ENCODE data around the gene PIK3R5. TPM values are rescaled to one million over a fixed set of nuclear protein-coding genes. Genes with fewer than 3 reads are reported as not detected.

PIK3R5 gene
- total and polyA plus RNA-seq, 2 donors (not counting 3 experiments of a cell fraction or from before 2014, with no cell fraction given): not detected

DNA sequence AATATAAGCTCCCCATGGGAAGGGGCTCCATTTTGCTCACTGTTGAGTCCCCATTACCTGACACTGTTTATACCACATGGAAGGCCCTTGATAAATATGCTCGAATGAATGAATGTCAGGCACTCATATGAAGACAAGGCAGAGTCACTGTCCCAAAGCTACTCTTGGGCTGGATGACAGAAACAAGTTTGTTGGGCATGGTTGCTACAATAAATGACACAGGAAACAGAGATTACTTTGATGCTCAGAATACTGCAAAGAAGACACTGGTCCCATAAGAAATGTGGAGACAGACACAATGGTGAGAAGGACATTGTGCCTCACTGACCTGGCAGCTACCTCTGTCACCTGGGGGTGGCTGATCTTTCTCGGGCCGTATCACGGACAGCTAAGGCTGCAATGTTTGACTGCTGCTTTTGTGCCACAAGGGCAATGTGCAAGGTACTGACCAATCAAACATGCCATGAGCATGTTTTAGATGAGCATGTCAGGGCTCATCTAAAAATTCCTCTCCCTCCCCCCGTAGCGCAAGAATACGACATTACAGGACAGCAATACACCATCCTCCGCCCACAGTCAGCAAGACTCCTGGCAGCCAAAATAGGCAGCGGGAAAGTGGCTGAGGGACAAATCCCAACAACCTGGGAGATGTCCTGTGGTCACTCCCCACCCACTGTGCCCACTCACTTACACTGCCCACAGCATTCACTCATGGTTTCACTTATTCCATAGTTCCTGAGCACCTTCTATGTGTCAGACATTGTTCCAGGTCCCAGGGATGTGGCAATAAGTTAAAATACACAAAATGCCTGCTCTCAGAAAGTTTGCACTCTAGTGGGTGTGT, 103.1 kb downstream of the PIK3R5 start:
- FAIRE-seq (no peak), DNase-seq (ENCODE audit: low read depth, low spot score) (no peak)
- H3K9me1 ChIP-seq (replicated peaks; ENCODE audit: control insufficient read depth, extremely low read depth, insufficient read depth, low read length): no peaks in the 10 kb centered on the region
- no peaks in the 10 kb centered on the region for H3K4me1 ChIP-seq (ENCODE audit: control insufficient read depth, extremely low read depth, insufficient read depth, low read length)
- intact Hi-C loops (cut with micrococcal nuclease) (no loop called here), dilution Hi-C loops (cut with MboI; ENCODE audit: extremely low pct_ligation_motif_present, low sequenced_read_pairs) (no loop called here)
- CTCF ChIA-PET: no interaction called here
- H3K36me3 ChIP-seq (ENCODE audit: control insufficient read depth in 2 of 2, extremely low read depth in 1 of 2, insufficient read depth in 2 of 2, low read length in 2 of 2): no peaks in the 10 kb centered on the region
- BruUV-seq (replicated peaks): no TSS peak
- H2AFZ ChIP-seq (ENCODE audit: low read depth, low read length): no peak overlapping the region
- no peak overlapping the region for H3K4me3 ChIP-seq (replicated peaks in 1 of 3; ENCODE audit: insufficient read depth in 1 of 3, low read depth in 1 of 3, low read length in 3 of 3)
- no peaks in the 10 kb centered on the region for H3K79me2 ChIP-seq (ENCODE audit: control insufficient read depth, insufficient read depth, low read length)
- no peaks in the 10 kb centered on the region for H3K9me3 ChIP-seq (replicated peaks; ENCODE audit: control insufficient read depth, insufficient read depth, low read length)
- no peak overlapping the region for H3K4me2 ChIP-seq (ENCODE audit: insufficient read depth, low read length)
- POLR2A ChIA-PET: no interaction called here
- no peaks in the 10 kb centered on the region for H4K20me1 ChIP-seq (replicated peaks; ENCODE audit: control insufficient read depth, extremely low read depth, insufficient read depth, low read length)
- H3K9ac ChIP-seq (replicated peaks; ENCODE audit: extremely low read depth, insufficient read depth, low read length): no peak overlapping the region
- no peak overlapping the region for H3K27ac ChIP-seq (ENCODE audit: insufficient read depth, low read depth, low read length)
- no peaks in the 10 kb centered on the region for H3K27me3 ChIP-seq (ENCODE audit: control insufficient read depth in 2 of 2, insufficient read depth in 2 of 2, low read length in 2 of 2)
- no peak for TF ChIP-seq EZH2 (IDR thresholded peaks at IDR 0.05; ENCODE audit: borderline replicate concordance, low read depth, low read length, severe bottlenecking)
- TF ChIP-seq MYC (IDR thresholded peaks at IDR 0.05; ENCODE audit: low read depth, low read length): no peak
- TF ChIP-seq POLR2AphosphoS5 (IDR thresholded peaks at IDR 0.05; ENCODE audit: insufficient read depth, low read depth, low read length): no peak
- no peak for TF ChIP-seq MAX (IDR thresholded peaks at IDR 0.05; ENCODE audit: insufficient read depth, insufficient read length)
- TF ChIP-seq FOS (IDR thresholded peaks at IDR 0.05; ENCODE audit: borderline replicate concordance, insufficient read depth, low read length): no peak

DNA sequence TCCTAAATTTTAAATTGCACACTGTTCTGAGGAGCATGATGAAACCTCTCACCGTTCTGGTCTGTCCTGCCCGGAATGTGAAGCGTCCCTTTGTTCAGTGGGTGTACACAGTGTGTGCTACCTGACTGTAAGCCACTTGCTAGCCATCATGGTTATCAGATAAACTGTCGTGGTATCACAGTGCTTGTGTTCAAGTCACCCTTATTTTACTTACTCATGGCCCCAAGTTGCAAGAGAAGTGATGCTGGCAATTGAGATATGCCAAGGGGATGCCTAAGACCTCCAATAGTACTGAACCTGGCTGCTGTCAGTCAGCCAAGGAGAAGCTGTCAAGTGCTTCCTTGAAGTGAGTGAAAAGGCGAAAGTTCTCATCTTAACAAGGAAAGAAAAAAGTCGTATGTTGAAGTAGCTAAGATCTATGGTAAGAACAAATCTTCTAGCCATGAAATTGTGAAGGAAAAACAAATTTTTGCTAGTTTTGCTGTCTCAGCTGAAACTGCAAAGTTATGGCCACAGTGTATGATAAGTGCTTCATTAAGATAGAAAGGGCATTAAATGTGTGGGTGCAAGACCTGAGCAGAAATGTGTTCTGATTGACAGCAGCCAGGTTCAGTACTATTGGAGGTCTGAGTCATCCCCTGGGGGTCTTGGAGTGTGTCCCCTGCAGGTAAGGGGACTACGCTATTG, 103.9 kb downstream of the PIK3R5 start:
- DNase-seq (ENCODE audit: low read depth, low spot score) (no peak), FAIRE-seq (no peak)
- intact Hi-C loops (cut with micrococcal nuclease): no loop called here
- H4K20me1 ChIP-seq (replicated peaks; ENCODE audit: control insufficient read depth, extremely low read depth, insufficient read depth, low read length): no peaks in the 10 kb centered on the region
- H3K9me3 ChIP-seq (replicated peaks; ENCODE audit: control insufficient read depth, insufficient read depth, low read length): no peaks in the 10 kb centered on the region
- H3K4me2 ChIP-seq (ENCODE audit: insufficient read depth, low read length): no peak overlapping the region
- no peaks in the 10 kb centered on the region for H3K4me1 ChIP-seq (ENCODE audit: control insufficient read depth, extremely low read depth, insufficient read depth, low read length)
- no peak for TF ChIP-seq JUN (IDR thresholded peaks at IDR 0.05; ENCODE audit: borderline replicate concordance, insufficient read depth, insufficient read length, low read depth)
- TF ChIP-seq MAX (IDR thresholded peaks at IDR 0.05; ENCODE audit: insufficient read depth, insufficient read length): no peak
- no peak for TF ChIP-seq MYC (IDR thresholded peaks at IDR 0.05; ENCODE audit: low read depth, low read length)
- no peak for TF ChIP-seq POLR2A (IDR thresholded peaks at IDR 0.05; ENCODE audit: low read depth, low read length)
- no peak for TF ChIP-seq CTCF (IDR thresholded peaks at IDR 0.05; ENCODE audit: extremely low read depth in 1 of 2, insufficient read depth in 1 of 2, low read depth in 1 of 2, low read length in 2 of 2)
- TF ChIP-seq POLR2AphosphoS5 (IDR thresholded peaks at IDR 0.05; ENCODE audit: insufficient read depth, low read depth, low read length): no peak
- TF ChIP-seq GATA2 (IDR thresholded peaks at IDR 0.05; ENCODE audit: insufficient read depth, insufficient read length, low read depth, low read length): no peak
- no peak for TF ChIP-seq EZH2 (IDR thresholded peaks at IDR 0.05; ENCODE audit: borderline replicate concordance, low read depth, low read length, severe bottlenecking)
- no peak for TF ChIP-seq FOS (IDR thresholded peaks at IDR 0.05; ENCODE audit: borderline replicate concordance, insufficient read depth, low read length)
- H3K36me3 ChIP-seq (ENCODE audit: control insufficient read depth in 2 of 2, extremely low read depth in 1 of 2, insufficient read depth in 2 of 2, low read length in 2 of 2): no peaks in the 10 kb centered on the region
- ChIA-PET CTCF (no interaction called here), POLR2A (no interaction called here)
- no peak overlapping the region for H3K9ac ChIP-seq (replicated peaks; ENCODE audit: extremely low read depth, insufficient read depth, low read length)
- BruUV-seq (replicated peaks): no TSS peak
- no peaks in the 10 kb centered on the region for H3K79me2 ChIP-seq (ENCODE audit: control insufficient read depth, insufficient read depth, low read length)
- no peak overlapping the region for H3K4me3 ChIP-seq (replicated peaks in 1 of 3; ENCODE audit: insufficient read depth in 1 of 3, low read depth in 1 of 3, low read length in 3 of 3)
- no peak overlapping the region for H3K27ac ChIP-seq (ENCODE audit: insufficient read depth, low read depth, low read length)
- H3K9me1 ChIP-seq (replicated peaks; ENCODE audit: control insufficient read depth, extremely low read depth, insufficient read depth, low read length): no peaks in the 10 kb centered on the region
- dilution Hi-C loops (cut with MboI; ENCODE audit: extremely low pct_ligation_motif_present, low sequenced_read_pairs): no loop called here
- H2AFZ ChIP-seq (ENCODE audit: low read depth, low read length): no peak overlapping the region
- no peaks in the 10 kb centered on the region for H3K27me3 ChIP-seq (ENCODE audit: control insufficient read depth in 2 of 2, insufficient read depth in 2 of 2, low read length in 2 of 2)

Data from endothelial cell of umbilical vein (primary cell).